Left lung (tissue), 10 donors: Measurements from ENCODE around the gene ANKS1B. TPM values are rescaled to one million over a fixed set of nuclear protein-coding genes. Genes with fewer than 3 reads are reported as not detected.
A peak's percentile ranks its signal among the peaks of the same experiment; 100 is the strongest.

Source experiments
- ATAC-seq: fragments of 200-7000 bp; cut with Tn5 transposase; one replicate; pipeline ENCODE4 v1.9.1; 2020; ENCODE audit warnings: moderate library complexity
- DNase-seq, 4 donors: peaks; one replicate each; pipeline ENCODE4 v3.0.0-alpha.2; 2013 to 2020
- H3K27ac ChIP-seq, 2 donors: fragments of 200-600 bp; sonication (generic) in 1 of 2; one replicate each; pipeline versions ENCODE4 v1.5.0 to v1.8.0; 2020 to 2021
- H3K27me3 ChIP-seq, 2 donors: fragments of 200-600 bp; sonication (generic) in 1 of 2; one replicate each; pipeline versions ENCODE4 v1.5.0 to v1.8.0; 2020 to 2021
- H3K36me3 ChIP-seq, 2 donors: fragments of 200-600 bp; sonication (generic) in 1 of 2; one replicate each; pipeline versions ENCODE4 v1.5.0 to v1.8.0; 2020 to 2021
- H3K4me1 ChIP-seq, 2 donors: fragments of 200-600 bp; one replicate each; pipeline ENCODE4 v1.8.0; 2021
- H3K4me3 ChIP-seq, 2 donors: fragments of 200-600 bp; sonication (generic) in 1 of 2; one replicate each; pipeline versions ENCODE4 v1.5.0 to v1.8.0; 2020 to 2021; ENCODE audit warnings: mild to moderate bottlenecking in 1 of 2
- H3K9me3 ChIP-seq, 2 donors: fragments of 200-600 bp; sonication (generic) in 1 of 2; one replicate each; pipeline versions ENCODE4 v1.5.0 to v1.8.0; 2020 to 2021
- intact Hi-C, 2 donors: fragments of 100-400 bp; cut with DNase I; formaldehyde crosslinking; loops; one replicate each; pipeline versions ENCODE4 v1.11.2 to v1.14.2; 2022
- polyA plus RNA-seq, 6 donors: library from polyadenylated mRNA; unstranded; fragments of 120-200 nt; gene quantifications; one replicate each; pipeline ENCODE4 v1.2.1, GENCODE V29; 2013; ENCODE audit not compliant: insufficient read length in 6 of 6
- total RNA-seq, 2 donors: library from RNA; stranded (reverse); fragmentation: NEBNext Ultra II Directional; extraction: Animal tissue kit (Norgen Biotek cat#: 25700); gene quantifications; one replicate each; pipeline ENCODE4 v1.2.1, GENCODE V29; 2021
- TF ChIP-seq, protein P1 (sequence below), 2 donors: fragments of 200-600 bp; sonication (generic) in 1 of 2; IDR thresholded peaks; one replicate each; pipeline versions ENCODE4 v1.5.0 to v1.8.0; 2021; ENCODE audit warnings: antibody characterized with exemption in 2 of 2
- donor health status: DM: no; HTN: yes; CAD: no.
- donor health status: DM: no; HTN: no; CAD: no.

Gene ANKS1B
- total and polyA plus RNA-seq, 8 donors = 4.9 to 31.8 (median 14.9) TPM

DNA sequence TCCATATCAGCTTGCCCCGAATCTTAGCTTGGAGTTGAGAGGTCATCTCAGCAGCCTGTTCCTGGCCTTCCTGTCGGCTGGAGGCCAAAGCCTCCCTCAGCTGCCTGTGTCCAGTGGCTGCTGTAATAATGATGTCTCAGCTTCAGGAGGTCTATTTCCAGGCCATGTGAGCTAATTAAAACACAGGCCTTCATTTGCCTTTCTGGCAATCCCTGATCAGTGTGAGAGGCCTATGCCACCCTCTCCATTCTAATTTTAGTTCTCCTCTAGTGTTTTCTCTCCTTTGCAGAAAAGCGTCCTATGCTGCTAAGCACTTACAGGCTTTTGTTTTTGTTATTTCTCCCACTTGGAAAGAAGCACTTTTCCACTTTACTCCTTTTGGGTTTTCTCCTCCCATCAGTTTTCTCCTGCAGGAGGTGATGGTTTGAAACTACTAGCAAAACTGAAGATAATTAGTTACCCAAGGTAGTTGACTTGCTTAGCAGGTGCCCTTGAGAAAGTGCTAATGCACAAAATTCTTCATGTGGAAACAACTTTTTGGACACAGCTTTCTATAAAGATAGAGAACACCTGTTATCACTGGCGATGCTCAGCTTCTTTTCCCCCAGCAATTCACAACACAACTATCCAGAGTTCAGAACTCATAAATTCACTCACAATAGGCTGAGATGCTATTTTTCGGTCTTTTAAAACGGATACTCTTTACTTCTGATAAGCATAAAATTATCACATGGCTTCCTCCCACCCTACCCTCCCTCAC lies 592.5 kb downstream of the ANKS1B start:
- no peaks in the 10 kb centered on the region for H3K27me3 ChIP-seq
- intact Hi-C loops = no loop called here
- H3K9me3 ChIP-seq = no peaks in the 10 kb centered on the region
- H3K27ac ChIP-seq = no peak overlapping the region
- no peaks in the 10 kb centered on the region for H3K36me3 ChIP-seq
- no peak overlapping the region for H3K4me3 ChIP-seq
- ATAC-seq (no peak), DNase-seq (no peak)
- H3K4me1 ChIP-seq = no peaks in the 10 kb centered on the region
- TF ChIP-seq, protein P1, sequence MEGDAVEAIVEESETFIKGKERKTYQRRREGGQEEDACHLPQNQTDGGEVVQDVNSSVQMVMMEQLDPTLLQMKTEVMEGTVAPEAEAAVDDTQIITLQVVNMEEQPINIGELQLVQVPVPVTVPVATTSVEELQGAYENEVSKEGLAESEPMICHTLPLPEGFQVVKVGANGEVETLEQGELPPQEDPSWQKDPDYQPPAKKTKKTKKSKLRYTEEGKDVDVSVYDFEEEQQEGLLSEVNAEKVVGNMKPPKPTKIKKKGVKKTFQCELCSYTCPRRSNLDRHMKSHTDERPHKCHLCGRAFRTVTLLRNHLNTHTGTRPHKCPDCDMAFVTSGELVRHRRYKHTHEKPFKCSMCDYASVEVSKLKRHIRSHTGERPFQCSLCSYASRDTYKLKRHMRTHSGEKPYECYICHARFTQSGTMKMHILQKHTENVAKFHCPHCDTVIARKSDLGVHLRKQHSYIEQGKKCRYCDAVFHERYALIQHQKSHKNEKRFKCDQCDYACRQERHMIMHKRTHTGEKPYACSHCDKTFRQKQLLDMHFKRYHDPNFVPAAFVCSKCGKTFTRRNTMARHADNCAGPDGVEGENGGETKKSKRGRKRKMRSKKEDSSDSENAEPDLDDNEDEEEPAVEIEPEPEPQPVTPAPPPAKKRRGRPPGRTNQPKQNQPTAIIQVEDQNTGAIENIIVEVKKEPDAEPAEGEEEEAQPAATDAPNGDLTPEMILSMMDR (IDR thresholded peaks at IDR 0.05) = no peak

DNA sequence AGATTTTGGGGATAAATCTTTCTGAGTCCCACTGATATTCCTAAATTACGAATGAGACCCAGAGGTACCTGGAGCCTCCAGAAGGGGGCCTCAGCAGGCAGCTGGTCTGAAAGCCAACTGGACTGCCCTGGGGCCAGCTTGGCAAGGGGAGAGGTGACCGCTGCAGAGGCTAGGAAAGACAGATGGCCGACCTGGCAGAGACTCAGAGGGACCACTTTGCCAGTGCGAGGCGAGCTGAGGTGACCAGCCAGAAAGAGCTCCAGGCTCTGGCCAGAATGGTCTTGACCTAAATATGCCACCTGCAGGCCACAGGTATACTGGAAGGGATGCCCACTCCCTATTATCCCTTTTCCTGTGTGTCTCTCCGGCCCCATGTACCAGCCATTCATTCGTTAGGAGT lies 594.0 kb downstream of the ANKS1B start:
- TF ChIP-seq, protein P1 (IDR thresholded peaks at IDR 0.05) = no peak
- ATAC-seq = no peak

DNA sequence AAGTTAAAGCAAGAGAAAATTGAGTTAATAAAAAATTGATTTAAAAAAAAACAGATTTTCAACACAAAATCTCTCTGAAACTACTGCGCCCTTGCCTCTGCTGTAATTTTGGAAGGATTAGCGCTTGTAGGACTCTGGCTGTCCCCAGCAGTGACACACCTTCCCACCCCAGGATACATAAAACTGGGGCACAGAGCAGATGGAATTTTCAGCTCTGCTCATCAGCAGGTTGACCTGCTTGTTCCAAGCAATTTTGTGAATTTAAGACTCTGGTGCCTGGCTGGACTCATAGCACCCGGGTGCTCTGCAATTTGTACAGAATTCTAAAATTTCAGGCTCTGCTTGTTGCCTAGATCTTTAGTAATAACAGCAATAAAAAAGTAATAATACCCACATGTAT lies 595.0 kb downstream of the ANKS1B start:
- intact Hi-C loops = no loop called here

More for the DNA sequence above, 594.0 kb downstream of the ANKS1B start:
- Histone ChIP-seq H3K27ac (no peak overlapping the region), H3K9me3 (no peaks in the 10 kb centered on the region), H3K4me3 (no peak overlapping the region), H3K4me1 (no peaks in the 10 kb centered on the region), H3K36me3 (no peaks in the 10 kb centered on the region), H3K27me3 (no peaks in the 10 kb centered on the region)
- DNase-seq = no peak
- intact Hi-C loops = no loop called here

DNA sequence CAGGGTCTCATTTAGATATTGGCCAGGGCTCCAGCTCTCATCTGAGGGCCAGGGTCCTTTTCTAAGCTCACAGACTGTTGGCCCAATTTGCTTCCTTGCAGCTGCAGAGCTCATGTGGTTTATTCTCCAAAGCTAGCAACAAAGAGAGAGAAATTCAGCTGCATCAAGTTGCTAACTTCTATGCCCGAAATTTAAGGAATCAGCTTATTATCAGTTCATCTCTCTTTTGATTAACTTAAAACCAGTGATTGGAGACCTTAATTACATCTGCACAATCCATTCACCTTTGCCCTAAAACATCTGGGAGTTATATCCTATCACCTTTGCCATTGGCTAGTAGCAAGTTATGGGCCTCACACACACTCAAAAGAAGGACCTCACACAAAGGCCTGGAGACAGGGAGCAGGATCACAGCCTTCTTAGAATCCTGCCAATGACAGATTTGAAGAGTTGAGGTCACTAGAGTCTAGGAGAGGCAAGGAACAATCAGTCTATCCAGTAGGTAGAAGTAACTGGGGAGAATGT lies 596.0 kb downstream of the ANKS1B start:
- ATAC-seq (no peak), DNase-seq (peak in 2 of 4 donors; percentile 82 to 83)
- Histone ChIP-seq H3K36me3 (no peaks in the 10 kb centered on the region), H3K27ac (no peak overlapping the region), H3K4me3 (no peak overlapping the region), H3K4me1 (no peaks in the 10 kb centered on the region), H3K27me3 (no peaks in the 10 kb centered on the region), H3K9me3 (no peaks in the 10 kb centered on the region)
- intact Hi-C loops = no loop called here
- TF ChIP-seq, protein P1 (IDR thresholded peaks at IDR 0.05) = no peak

More for the DNA sequence above, 595.0 kb downstream of the ANKS1B start:
- Histone ChIP-seq H3K27me3 (no peaks in the 10 kb centered on the region), H3K27ac (no peak overlapping the region), H3K4me3 (no peak overlapping the region), H3K9me3 (no peaks in the 10 kb centered on the region), H3K4me1 (no peaks in the 10 kb centered on the region), H3K36me3 (no peaks in the 10 kb centered on the region)
- ATAC-seq (no peak), DNase-seq (no peak)
- TF ChIP-seq, protein P1 (IDR thresholded peaks at IDR 0.05) = no peak

DNA sequence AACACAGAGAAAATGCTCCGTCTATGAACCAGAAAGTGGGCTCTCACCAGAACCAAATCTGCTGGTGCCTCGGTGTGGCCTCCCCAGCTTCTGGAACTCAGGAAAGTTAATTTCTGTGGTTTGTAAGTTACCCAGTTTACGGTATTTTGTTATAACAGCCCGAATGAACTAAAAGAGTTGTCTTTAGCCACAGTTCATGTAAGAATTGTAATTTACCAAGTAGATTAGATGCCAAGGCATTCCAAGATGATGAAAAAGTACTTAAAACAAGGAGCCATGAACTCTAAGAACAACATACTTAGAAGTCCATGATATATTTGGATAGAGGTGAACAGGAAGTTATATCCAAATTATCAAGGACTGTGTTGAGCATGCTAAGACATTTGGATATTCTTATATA lies 597.1 kb downstream of the ANKS1B start:
- intact Hi-C loops = no loop called here
- H3K36me3 ChIP-seq = no peaks in the 10 kb centered on the region
- H3K9me3 ChIP-seq = no peaks in the 10 kb centered on the region
- H3K4me1 ChIP-seq = no peaks in the 10 kb centered on the region
- H3K4me3 ChIP-seq = no peak overlapping the region
- ATAC-seq (no peak), DNase-seq (no peak)
- no peaks in the 10 kb centered on the region for H3K27me3 ChIP-seq
- H3K27ac ChIP-seq = no peak overlapping the region
- TF ChIP-seq, protein P1 (IDR thresholded peaks at IDR 0.05) = no peak
